ENCODE measurements around the gene PRSS2. TPM values are rescaled to one million over a fixed set of nuclear protein-coding genes. Genes with fewer than 3 reads are reported as not detected.
A peak's percentile ranks its signal among the peaks of the same experiment; 100 is the strongest.

Gene PRSS2
- total and polyA plus RNA-seq, 9 of the 15 experiments (the other 6 are each of a cell fraction or from before 2014, with no cell fraction given): 1.3 to 23.9 (median 3.8) TPM

DNA sequence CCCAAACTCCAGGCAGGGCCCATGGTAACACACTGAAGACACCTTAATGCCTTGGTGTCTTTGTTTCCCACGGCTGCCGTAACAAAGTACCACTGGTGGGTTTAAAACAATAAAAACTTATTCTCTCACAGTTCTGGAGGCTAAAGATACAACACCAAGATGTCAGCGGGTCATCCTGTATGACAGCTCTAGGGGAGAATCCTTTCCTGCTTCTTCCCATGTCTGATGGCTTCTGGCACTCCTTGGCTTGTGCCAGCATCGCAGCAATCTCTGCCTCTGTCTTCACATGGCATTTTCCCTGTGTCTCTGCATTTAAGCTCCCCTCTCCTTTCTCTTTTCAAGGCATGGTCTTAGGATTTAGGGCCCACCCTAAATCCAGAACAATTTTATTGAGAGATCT lies 33.1 kb downstream of the PRSS2 start:
- no peak overlapping the region; the same call in 2 of the 3 replicates for H3K27ac ChIP-seq (ENCODE audit: extremely low read depth, low read depth, low read length)
- FAIRE-seq (no peak), ATAC-seq (no peak), DNase-seq (ENCODE audit: extremely low read depth in 1 of 4, low spot score in 3 of 4) (no peak)
- ChIA-PET POLR2A (no interaction called here), CTCF (ENCODE audit: low intra/inter-chr PET ratio) (no interaction called here)
- H3K4me2 ChIP-seq (ENCODE audit: insufficient read depth, low read length): no peak overlapping the region
- H3K9ac ChIP-seq (ENCODE audit: insufficient read depth in 1 of 2, low read depth in 2 of 2, low read length in 2 of 2): no peak overlapping the region
- no peaks in the 10 kb centered on the region for H3K9me3 ChIP-seq (replicated peaks; ENCODE audit: control insufficient read depth, insufficient read depth, low read depth, low read length)
- peaks cover 0 to 1% of the 10 kb centered on the region in 2 experiments; a peak in 2 of 5 replicates for H3K27me3 ChIP-seq (ENCODE audit: control insufficient read depth in 2 of 2, insufficient read depth in 2 of 2, low read length in 2 of 2)
- WGBS (ENCODE audit: insufficient coverage, low coverage, missing lambda C conversion rate): 18% methylated on average over 4 of the region's 4 CpGs
- H3K79me2 ChIP-seq (ENCODE audit: control insufficient read depth, insufficient read depth, low read length): no peaks in the 10 kb centered on the region; the same call in 2 of the 3 replicates
- no peaks in the 10 kb centered on the region for H3K9me1 ChIP-seq (ENCODE audit: control insufficient read depth, insufficient read depth, low read length)
- TF ChIP-seq FOXK1 (CRISPR knock-in tag; IDR thresholded peaks at IDR 0.05; ENCODE audit: borderline replicate concordance): 0 out of 2 replicates have a peak, but pooled peaks have one; percentile 51
- TF ChIP-seq, protein P1, sequence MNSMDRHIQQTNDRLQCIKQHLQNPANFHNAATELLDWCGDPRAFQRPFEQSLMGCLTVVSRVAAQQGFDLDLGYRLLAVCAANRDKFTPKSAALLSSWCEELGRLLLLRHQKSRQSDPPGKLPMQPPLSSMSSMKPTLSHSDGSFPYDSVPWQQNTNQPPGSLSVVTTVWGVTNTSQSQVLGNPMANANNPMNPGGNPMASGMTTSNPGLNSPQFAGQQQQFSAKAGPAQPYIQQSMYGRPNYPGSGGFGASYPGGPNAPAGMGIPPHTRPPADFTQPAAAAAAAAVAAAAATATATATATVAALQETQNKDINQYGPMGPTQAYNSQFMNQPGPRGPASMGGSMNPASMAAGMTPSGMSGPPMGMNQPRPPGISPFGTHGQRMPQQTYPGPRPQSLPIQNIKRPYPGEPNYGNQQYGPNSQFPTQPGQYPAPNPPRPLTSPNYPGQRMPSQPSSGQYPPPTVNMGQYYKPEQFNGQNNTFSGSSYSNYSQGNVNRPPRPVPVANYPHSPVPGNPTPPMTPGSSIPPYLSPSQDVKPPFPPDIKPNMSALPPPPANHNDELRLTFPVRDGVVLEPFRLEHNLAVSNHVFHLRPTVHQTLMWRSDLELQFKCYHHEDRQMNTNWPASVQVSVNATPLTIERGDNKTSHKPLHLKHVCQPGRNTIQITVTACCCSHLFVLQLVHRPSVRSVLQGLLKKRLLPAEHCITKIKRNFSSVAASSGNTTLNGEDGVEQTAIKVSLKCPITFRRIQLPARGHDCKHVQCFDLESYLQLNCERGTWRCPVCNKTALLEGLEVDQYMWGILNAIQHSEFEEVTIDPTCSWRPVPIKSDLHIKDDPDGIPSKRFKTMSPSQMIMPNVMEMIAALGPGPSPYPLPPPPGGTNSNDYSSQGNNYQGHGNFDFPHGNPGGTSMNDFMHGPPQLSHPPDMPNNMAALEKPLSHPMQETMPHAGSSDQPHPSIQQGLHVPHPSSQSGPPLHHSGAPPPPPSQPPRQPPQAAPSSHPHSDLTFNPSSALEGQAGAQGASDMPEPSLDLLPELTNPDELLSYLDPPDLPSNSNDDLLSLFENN (IDR thresholded peaks at IDR 0.05; ENCODE audit: low read depth in 2 of 2, low read length in 2 of 2): no peak
- no peaks in the 10 kb centered on the region for H3K36me3 ChIP-seq (ENCODE audit: control insufficient read depth, insufficient read depth, low read length)
- intact Hi-C loops (cut with micrococcal nuclease) (no loop called here), in situ Hi-C loops (cut with MboI) (no loop called here)
- H4K20me1 ChIP-seq (replicated peaks; ENCODE audit: control insufficient read depth, insufficient read depth, low read length): no peaks in the 10 kb centered on the region
- no TSS peak for BruUV-seq (replicated peaks)
- peaks cover 0 to 40% of the 10 kb centered on the region in 2 experiments; a peak in 3 of 5 replicates for H3K4me1 ChIP-seq (replicated peaks in 1 of 2; ENCODE audit: control insufficient read depth in 2 of 2, insufficient read depth in 2 of 2, low read length in 2 of 2)
- peak overlapping the region; percentile 6; the same call in 1 of the 2 replicates for H2AFZ ChIP-seq (ENCODE audit: low read depth, low read length)
- H3K4me3 ChIP-seq: no peak overlapping the region

All from K562 (cell line).